HAP-1 (cell line): Measurements from ENCODE around the gene PTPRG.

Experiments used
- DNase-seq, 2 experiments: peaks; one replicate each; pipeline ENCODE4 v3.0.0-alpha.2; 2016 to 2020; ENCODE audit warnings: low spot score in 2 of 2
- H3K27me3 ChIP-seq: fragments of 250-450 bp; sonication (Bioruptor Pico); 2 replicates; pipeline ENCODE4 v1.5.1; 2020; ENCODE audit warnings: low read depth, mild to moderate bottlenecking, moderate library complexity
- H3K36me3 ChIP-seq: fragments of 250-450 bp; sonication (Bioruptor Pico); replicated peaks from 2 replicates; pipeline ENCODE4 v1.5.1; 2020; ENCODE audit warnings: mild to moderate bottlenecking
- H3K4me1 ChIP-seq: fragments of 250-450 bp; sonication (Bioruptor Pico); 2 replicates; pipeline ENCODE4 v1.5.1; 2020; ENCODE audit warnings: mild to moderate bottlenecking
- H3K4me3 ChIP-seq: fragments of 250-450 bp; sonication (Bioruptor Pico); 2 replicates; pipeline ENCODE4 v1.5.1; 2020; ENCODE audit warnings: mild to moderate bottlenecking, moderate library complexity
- H3K9me3 ChIP-seq: fragments of 250-450 bp; sonication (Bioruptor Pico); 2 replicates; pipeline ENCODE4 v1.5.1; 2020; ENCODE audit warnings: mild to moderate bottlenecking, moderate library complexity
- in situ Hi-C: fragments of 300-500 bp; cut with MboI; formaldehyde crosslinking; loops from 3 replicates; pipeline ENCODE4 v1.14.3; 2020; ENCODE audit warnings: low sequenced_read_pairs, inconsistent platforms, mixed read lengths

The PTPRG gene

DNA sequence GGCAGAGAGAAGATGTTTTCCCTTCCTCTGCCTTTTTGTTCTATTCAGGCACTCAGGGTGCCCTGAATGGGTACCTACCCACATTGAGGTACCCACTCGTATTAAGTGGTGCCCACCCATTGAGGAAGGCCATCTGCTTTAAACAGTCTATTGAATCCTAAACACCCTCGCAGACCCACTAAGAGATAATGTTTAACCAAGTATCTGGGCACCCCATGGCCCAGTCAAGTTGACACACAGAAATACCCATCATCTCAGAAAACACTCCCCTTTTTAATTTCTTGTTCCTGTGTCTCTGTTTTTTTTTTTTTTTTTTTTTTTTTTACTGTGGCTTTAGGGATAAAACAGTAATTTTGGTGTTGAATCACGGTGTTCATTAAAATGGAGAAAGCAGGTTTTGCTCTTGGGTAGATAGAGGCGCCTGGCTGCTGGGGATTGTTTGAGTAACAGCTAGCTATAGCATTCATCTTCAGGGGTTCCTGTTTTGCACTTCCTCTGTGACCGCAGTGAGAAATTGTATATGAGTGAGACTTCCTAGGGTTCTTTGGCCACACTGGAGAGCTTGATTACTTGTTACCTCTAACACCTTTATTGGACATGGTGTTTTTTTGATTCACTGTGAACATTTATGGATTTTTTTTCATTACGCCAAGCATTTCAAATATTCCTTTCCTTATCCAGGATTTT lies 259.1 kb downstream of the PTPRG start:
- Histone ChIP-seq H3K4me3 (no peak overlapping the region), H3K9me3 (no peaks in the 10 kb centered on the region), H3K36me3 (no peaks in the 10 kb centered on the region), H3K4me1 (no peaks in the 10 kb centered on the region), H3K27me3 (no peaks in the 10 kb centered on the region)
- no peak for DNase-seq
- in situ Hi-C loops = no loop called here

DNA sequence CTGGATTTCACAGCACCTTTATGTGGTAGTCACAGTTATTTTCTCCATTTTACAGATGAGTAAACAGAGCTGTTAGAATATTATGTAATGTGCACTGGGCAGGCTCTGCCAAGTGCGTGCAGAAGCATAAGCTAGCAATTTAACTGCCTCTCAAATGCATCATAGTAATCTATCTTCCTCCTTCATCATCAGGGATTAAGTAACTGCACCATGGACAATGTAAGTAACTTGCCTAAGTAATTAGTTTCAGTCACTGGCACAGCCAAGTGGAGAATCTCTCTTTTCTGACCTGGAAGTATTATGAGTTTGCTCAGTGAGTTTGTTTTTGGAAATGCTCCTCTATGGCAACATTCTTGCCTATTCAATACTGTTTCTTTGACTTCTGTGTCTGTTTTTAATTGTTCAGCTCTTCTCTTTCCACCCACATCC lies 260.5 kb downstream of the PTPRG start:
- in situ Hi-C loops = no loop called here
- Histone ChIP-seq H3K4me1 (no peaks in the 10 kb centered on the region), H3K9me3 (no peaks in the 10 kb centered on the region), H3K27me3 (no peaks in the 10 kb centered on the region), H3K4me3 (no peak overlapping the region), H3K36me3 (no peaks in the 10 kb centered on the region)
- DNase-seq = no peak

GRCh38 chr3:61822588-61822987 lies 261.2 kb downstream of the PTPRG start:
- Histone ChIP-seq H3K36me3 (no peaks in the 10 kb centered on the region), H3K27me3 (no peaks in the 10 kb centered on the region), H3K4me1 (no peaks in the 10 kb centered on the region), H3K9me3 (no peaks in the 10 kb centered on the region), H3K4me3 (no peak overlapping the region)
- in situ Hi-C loops = no loop called here
- no peak for DNase-seq

DNA sequence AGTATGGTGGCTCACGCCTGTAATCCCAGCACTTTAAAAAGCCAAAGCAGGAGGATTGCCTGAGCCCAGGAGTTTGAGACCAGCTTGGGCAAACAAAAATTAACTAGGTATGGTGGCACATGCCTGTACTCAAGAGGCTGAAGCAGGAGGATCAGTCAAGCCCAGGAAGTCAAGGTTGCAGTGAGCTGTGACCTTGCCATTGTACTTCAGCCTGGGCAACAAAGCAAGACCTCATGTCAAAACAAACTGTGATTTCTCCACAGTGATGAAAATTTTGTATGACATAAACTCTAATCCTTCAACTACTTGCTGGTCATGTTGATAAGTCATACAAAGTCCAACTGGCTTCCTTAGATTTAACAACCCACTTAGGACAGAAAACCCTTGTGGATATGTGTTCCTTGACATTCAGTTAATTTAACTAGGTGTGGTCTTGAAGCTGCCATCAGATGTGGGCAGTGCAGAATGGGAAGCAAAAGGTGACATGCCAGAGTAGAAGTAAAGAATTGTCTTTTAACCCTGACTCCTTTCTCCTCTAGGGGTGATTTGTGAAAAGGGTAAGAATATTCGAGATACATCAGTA lies 263.3 kb downstream of the PTPRG start:
- in situ Hi-C loops = no loop called here
- Histone ChIP-seq H3K4me1 (peaks cover 3% of the 10 kb centered on the region; the same call in 1 of the 2 replicates), H3K36me3 (no peaks in the 10 kb centered on the region), H3K4me3 (no peak overlapping the region), H3K27me3 (no peaks in the 10 kb centered on the region), H3K9me3 (no peaks in the 10 kb centered on the region)
- no peak for DNase-seq

DNA sequence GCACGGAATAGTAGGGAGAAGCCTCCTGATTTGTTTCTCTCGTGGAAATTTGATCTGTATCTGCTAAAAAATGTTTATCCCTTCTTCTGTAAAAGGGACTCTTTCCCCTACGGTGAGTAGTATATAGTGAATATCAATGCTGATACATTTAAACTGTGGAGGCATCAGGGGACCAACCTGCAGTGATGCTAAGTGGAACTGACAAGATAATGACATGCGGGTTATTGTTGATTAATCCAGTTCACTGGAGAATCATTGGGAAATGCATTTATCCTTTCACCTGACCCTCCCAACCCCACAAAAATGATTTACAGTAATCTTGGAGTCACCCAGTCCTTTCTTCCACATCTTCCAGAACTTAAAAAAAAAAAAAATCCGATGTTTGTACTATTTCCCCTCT lies 264.8 kb downstream of the PTPRG start:
- peaks cover 3% of the 10 kb centered on the region; the same call in 1 of the 2 replicates for H3K4me1 ChIP-seq
- no peaks in the 10 kb centered on the region for H3K9me3 ChIP-seq
- DNase-seq = no peak
- no peak overlapping the region for H3K4me3 ChIP-seq
- no peaks in the 10 kb centered on the region for H3K36me3 ChIP-seq
- H3K27me3 ChIP-seq = no peaks in the 10 kb centered on the region
- in situ Hi-C loops = no loop called here

- H3K9me3 ChIP-seq = no peaks in the 10 kb centered on the region
- peaks cover 3% of the 10 kb centered on the region; the same call in 1 of the 2 replicates for H3K4me1 ChIP-seq
- no peaks in the 10 kb centered on the region for H3K27me3 ChIP-seq
- no peak for DNase-seq
- in situ Hi-C loops = no loop called here
- no peaks in the 10 kb centered on the region for H3K36me3 ChIP-seq
- H3K4me3 ChIP-seq = no peak overlapping the region
Observed at GRCh38 chr3:61828184-61828874, 267.0 kb downstream of the PTPRG start.

GRCh38 chr3:61828880-61829721 lies 267.7 kb downstream of the PTPRG start:
- no peak overlapping the region for H3K4me3 ChIP-seq
- in situ Hi-C loops = no loop called here
- DNase-seq = no peak
- no peaks in the 10 kb centered on the region for H3K36me3 ChIP-seq
- H3K4me1 ChIP-seq = peaks cover 3% of the 10 kb centered on the region; the same call in 1 of the 2 replicates
- H3K27me3 ChIP-seq = no peaks in the 10 kb centered on the region
- no peaks in the 10 kb centered on the region for H3K9me3 ChIP-seq

GRCh38 chr3:61829722-61830350 lies 268.5 kb downstream of the PTPRG start:
- H3K9me3 ChIP-seq = no peaks in the 10 kb centered on the region
- H3K27me3 ChIP-seq = no peaks in the 10 kb centered on the region
- DNase-seq = no peak
- in situ Hi-C loops = no loop called here
- no peak overlapping the region for H3K4me3 ChIP-seq
- H3K4me1 ChIP-seq = peaks cover 3% of the 10 kb centered on the region; the same call in 1 of the 2 replicates
- H3K36me3 ChIP-seq = no peaks in the 10 kb centered on the region

GRCh38 chr3:61831973-61832372 lies 270.6 kb downstream of the PTPRG start:
- DNase-seq = no peak
- Histone ChIP-seq H3K36me3 (no peaks in the 10 kb centered on the region), H3K4me3 (no peak overlapping the region), H3K4me1 (peaks cover 3% of the 10 kb centered on the region; the same call in 1 of the 2 replicates), H3K9me3 (no peaks in the 10 kb centered on the region), H3K27me3 (no peaks in the 10 kb centered on the region)
- in situ Hi-C loops = no loop called here

DNA sequence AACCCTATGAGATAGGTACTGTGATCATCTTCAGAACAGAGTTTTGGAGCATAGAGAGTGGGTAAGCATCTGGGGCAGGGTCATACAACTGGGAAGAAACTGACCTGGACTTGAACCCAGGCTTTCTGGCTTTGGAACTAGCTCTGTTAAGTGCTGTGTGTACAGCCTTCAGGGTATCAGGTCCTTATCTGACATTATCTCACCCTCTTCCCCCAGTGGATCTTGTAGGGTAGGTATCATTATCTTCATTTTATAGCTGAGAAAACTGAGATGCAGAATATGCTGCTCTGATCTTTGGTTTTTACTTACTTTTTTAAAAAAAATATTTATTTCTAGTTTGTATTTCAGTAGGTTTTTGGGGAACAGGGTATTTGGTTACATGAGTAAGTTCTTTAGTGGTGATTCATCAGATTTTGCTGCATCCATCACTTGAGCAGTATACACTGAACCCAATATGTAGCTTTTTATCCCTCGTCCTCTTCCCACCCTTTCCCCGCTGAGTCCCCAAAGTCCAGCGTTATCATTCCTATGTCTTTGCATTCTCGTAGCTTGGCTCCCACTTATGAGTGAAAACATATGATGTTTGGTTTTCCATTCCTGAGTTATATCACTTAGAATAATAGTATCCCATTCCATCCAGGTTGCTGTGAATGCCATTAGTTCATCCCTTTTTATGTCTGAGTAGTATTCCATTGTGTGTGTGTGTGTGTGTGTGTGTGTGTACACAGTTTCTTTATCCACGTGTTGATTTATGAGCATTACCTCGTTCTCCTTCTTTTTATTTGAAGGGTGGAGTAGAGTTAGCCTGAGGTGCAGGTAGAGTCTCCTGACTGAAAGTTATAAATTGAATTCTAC lies 271.2 kb downstream of the PTPRG start:
- no peaks in the 10 kb centered on the region for H3K36me3 ChIP-seq
- no peaks in the 10 kb centered on the region for H3K27me3 ChIP-seq
- H3K9me3 ChIP-seq = no peaks in the 10 kb centered on the region
- DNase-seq = no peak
- H3K4me1 ChIP-seq = peaks cover 3% of the 10 kb centered on the region; the same call in 1 of the 2 replicates
- H3K4me3 ChIP-seq = no peak overlapping the region
- in situ Hi-C loops = no loop called here

DNA sequence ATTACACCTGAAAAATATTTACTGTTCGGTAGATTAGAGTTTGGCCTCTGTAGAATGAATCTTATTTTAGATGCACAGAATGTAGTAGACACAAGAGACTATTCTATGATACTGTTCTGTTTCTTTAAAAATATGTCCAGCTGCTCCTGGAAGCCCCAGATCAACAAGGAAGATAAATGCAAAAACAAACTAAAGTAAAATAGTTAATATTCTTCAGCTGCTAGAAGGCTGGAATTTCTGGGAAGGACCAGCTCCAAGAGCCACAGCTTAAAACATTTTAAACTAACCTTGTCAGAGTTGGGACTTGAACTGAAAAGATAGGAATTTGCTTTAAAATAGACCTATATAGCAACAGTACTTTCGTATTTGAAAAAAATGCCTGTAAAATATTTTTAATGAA lies 277.9 kb downstream of the PTPRG start:
- no peak overlapping the region for H3K4me3 ChIP-seq
- peaks cover 18% of the 10 kb centered on the region for H3K4me1 ChIP-seq
- no peaks in the 10 kb centered on the region for H3K9me3 ChIP-seq
- in situ Hi-C loops = no loop called here
- no peaks in the 10 kb centered on the region for H3K36me3 ChIP-seq
- DNase-seq = no peak
- no peaks in the 10 kb centered on the region for H3K27me3 ChIP-seq

DNA sequence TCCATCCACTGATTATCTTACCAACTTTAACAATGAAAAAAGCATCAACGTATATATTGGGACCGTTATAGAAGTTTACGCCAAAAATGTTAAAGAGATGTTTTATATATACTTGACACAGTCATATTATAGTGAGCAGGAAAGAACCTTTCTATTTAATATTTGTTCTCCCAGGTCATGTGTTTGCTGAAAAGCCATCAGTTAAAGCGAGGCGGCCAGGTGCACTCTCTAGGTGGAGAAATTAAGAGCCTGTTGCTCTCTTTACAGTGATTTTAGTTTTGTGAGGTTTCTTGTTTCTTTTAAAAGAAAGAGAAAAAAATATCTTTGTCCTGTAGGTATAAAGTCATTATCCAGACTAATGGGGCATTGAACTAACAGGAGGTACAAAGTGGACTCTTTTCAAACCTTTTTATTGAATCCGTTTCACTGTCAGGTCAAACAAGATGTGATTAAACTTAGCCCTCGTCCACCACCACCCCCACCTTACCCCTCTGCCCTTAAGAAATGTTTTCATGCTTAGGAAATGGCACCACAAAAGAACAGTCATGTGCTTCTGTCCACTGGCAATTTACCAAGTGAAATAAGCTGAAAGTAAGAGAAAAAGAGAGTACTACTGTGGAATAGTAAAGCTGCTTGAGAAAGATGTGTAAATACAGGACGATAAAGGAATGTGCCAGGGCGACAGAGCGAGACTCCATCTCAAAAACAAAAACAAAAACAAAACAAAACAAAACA lies 279.9 kb downstream of the PTPRG start:
- peaks cover 18% of the 10 kb centered on the region for H3K4me1 ChIP-seq
- H3K27me3 ChIP-seq = no peaks in the 10 kb centered on the region
- in situ Hi-C loops = no loop called here
- peak; percentile 9 to 15 for DNase-seq
- H3K36me3 ChIP-seq = no peaks in the 10 kb centered on the region
- no peak overlapping the region for H3K4me3 ChIP-seq
- H3K9me3 ChIP-seq = no peaks in the 10 kb centered on the region
